IPS DF 4.7 (cell line): ENCODE measurements around the gene EFNA5.

Source experiments
- DNase-seq: peaks from one replicate; pipeline ENCODE4 v3.0.0-alpha.2; 2013; ENCODE audit warnings: low spot score; ENCODE audit errors: extremely low read depth

EFNA5 gene

GRCh38 chr5:107340631-107341030 lies 330.1 kb downstream of the EFNA5 start:
- no peak for DNase-seq

- DNase-seq: no peak
Observed at GRCh38 chr5:107338335-107338734, 332.4 kb downstream of the EFNA5 start.

- DNase-seq: no peak
Observed at GRCh38 chr5:107337281-107337680, 333.5 kb downstream of the EFNA5 start.

GRCh38 chr5:107331882-107332281 lies 338.9 kb downstream of the EFNA5 start:
- no peak for DNase-seq

GRCh38 chr5:107331312-107331711 lies 339.4 kb downstream of the EFNA5 start:
- DNase-seq: no peak

GRCh38 chr5:107330903-107331302 lies 339.8 kb downstream of the EFNA5 start:
- DNase-seq: no peak

GRCh38 chr5:107329850-107330249 lies 340.9 kb downstream of the EFNA5 start:
- no peak for DNase-seq
